Breast epithelium (tissue), 4 donors: ENCODE results near the gene CENPT. TPM values are rescaled to one million over a fixed set of nuclear protein-coding genes. Genes with fewer than 3 reads are reported as not detected.

Source experiments
- DNase-seq, 2 donors: peaks; one replicate each; pipeline ENCODE4 v3.0.0-alpha.2; 2019; ENCODE audit warnings: low spot score in 2 of 2
- H3K27ac ChIP-seq, 2 donors: fragments of 200-600 bp; sonication (generic) in 1 of 2; one replicate each; pipeline ENCODE4 v1.5.1; 2016 to 2019; ENCODE audit warnings: mild to moderate bottlenecking in 1 of 2
- H3K27me3 ChIP-seq, 2 donors: fragments of 200-600 bp; sonication (generic) in 1 of 2; one replicate each; pipeline versions ENCODE4 v1.5.1 to v1.6.0; 2017 to 2019; ENCODE audit warnings: control low read depth in 1 of 2, mild to moderate bottlenecking in 1 of 2
- H3K36me3 ChIP-seq: fragments of 200-600 bp; one replicate; pipeline ENCODE4 v1.5.1; 2019
- H3K4me1 ChIP-seq, 2 donors: fragments of 200-600 bp; sonication (generic); one replicate each; pipeline ENCODE4 v1.5.1; 2016 to 2019; ENCODE audit warnings: control low read depth in 1 of 2
- H3K4me3 ChIP-seq, 3 donors: fragments of 200-600 bp; sonication (generic); 1 replicate in 2 of 3; 2 replicates in 1 of 3; pipeline ENCODE4 v1.5.1; 2016 to 2019; ENCODE audit warnings: mild to moderate bottlenecking in 3 of 3, moderate library complexity in 2 of 3
- H3K9me3 ChIP-seq, 2 donors: fragments of 200-600 bp; sonication (generic) in 1 of 2; one replicate each; pipeline ENCODE4 v1.5.1; 2016 to 2019; ENCODE audit warnings: control low read depth in 1 of 2
- POLR2A ChIP-seq: fragments of 450-650 bp; IDR thresholded peaks from one replicate; pipeline ENCODE4 v1.6.1; 2016; ENCODE audit warnings: antibody characterized with exemption, mild to moderate bottlenecking, moderate library complexity
- POLR2AphosphoS5 ChIP-seq, 3 donors: sonication (generic); formaldehyde crosslinking; IDR thresholded peaks; one replicate each; pipeline ENCODE4 v1.6.1; 2017; ENCODE audit warnings: antibody characterized with exemption in 3 of 3
- intact Hi-C: fragments of 100-400 bp; cut with DNase I; formaldehyde crosslinking; loops from one replicate; pipeline ENCODE4 v1.15.1; 2023; ENCODE audit warnings: low total_unique reads
- total RNA-seq, 3 donors: library from RNA; depleted of rRNA; stranded (reverse); fragments of >200 nt; gene quantifications; one replicate each; pipeline ENCODE4 v1.1.0, GENCODE V29; 2016
- TF ChIP-seq, protein P1 (sequence below), 3 donors: fragments of 450-650 bp; IDR thresholded peaks; one replicate each; pipeline ENCODE4 v1.5.1; 2016 to 2017; ENCODE audit warnings: antibody characterized with exemption in 3 of 3, mild to moderate bottlenecking in 3 of 3, moderate library complexity in 3 of 3

The CENPT gene
- total RNA-seq, 3 donors from 2014 or later, result 35.0 to 52.0 (median 51.5) TPM

DNA sequence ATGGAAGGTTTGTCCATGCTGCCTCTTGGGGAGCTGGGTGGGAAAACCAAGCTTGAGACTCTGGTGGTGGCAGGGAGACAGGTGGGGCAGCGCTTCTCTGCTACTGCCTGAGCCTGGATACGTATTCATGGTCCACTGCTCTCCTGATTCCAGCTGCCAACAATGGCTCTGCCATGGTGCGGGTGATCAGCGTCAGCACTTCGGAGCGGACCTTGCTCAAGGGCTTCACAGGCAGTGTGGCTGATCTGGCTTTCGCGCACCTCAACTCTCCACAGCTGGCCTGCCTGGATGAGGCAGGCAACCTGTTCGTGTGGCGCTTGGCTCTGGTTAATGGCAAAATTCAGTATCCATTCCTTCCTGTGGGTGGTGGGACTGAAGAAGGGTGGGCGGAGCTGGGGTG lies 29.6 kb upstream of the CENPT start:
- no peak for DNase-seq
- intact Hi-C loops, result loop anchor here (10.0 kb wide), 1 partner anchor 168 kb away; no protein-coding TSS in a partner anchor

DNA sequence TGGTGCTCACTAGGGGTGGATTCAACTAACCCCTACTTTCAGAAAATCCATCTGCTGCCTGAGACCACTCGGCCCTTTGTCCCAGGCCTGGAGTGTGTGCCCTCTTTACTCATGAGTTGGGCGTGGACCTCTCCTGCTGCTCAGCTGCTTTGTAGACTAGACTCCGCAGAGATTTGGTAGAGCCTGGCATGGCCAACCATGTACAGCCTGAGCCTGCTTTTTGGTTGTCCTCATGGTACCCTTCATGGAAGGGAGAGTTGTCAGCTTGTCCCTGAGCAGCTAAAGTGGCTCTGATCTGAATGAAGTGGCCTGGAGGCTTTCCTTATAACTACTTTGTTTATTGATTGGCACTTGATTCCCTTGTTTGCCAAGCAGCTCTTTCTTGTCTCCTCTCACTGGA lies 26.9 kb upstream of the CENPT start:
- intact Hi-C loops, result loop anchor here (10.0 kb wide), 1 partner anchor 170 kb away; no protein-coding TSS in a partner anchor
- H3K36me3 ChIP-seq, result peaks cover 13% of the 10 kb centered on the region
- peaks cover 0 to 20% of the 10 kb centered on the region in 2 donors for H3K4me1 ChIP-seq
- H3K27ac ChIP-seq, result no peak overlapping the region
- H3K27me3 ChIP-seq, result no peaks in the 10 kb centered on the region
- DNase-seq, result no peak
- no peak for TF ChIP-seq POLR2AphosphoS5 (IDR thresholded peaks at IDR 0.05)
- TF ChIP-seq, protein P1, sequence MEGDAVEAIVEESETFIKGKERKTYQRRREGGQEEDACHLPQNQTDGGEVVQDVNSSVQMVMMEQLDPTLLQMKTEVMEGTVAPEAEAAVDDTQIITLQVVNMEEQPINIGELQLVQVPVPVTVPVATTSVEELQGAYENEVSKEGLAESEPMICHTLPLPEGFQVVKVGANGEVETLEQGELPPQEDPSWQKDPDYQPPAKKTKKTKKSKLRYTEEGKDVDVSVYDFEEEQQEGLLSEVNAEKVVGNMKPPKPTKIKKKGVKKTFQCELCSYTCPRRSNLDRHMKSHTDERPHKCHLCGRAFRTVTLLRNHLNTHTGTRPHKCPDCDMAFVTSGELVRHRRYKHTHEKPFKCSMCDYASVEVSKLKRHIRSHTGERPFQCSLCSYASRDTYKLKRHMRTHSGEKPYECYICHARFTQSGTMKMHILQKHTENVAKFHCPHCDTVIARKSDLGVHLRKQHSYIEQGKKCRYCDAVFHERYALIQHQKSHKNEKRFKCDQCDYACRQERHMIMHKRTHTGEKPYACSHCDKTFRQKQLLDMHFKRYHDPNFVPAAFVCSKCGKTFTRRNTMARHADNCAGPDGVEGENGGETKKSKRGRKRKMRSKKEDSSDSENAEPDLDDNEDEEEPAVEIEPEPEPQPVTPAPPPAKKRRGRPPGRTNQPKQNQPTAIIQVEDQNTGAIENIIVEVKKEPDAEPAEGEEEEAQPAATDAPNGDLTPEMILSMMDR (IDR thresholded peaks at IDR 0.05), result no peak
- no peak for TF ChIP-seq POLR2A
- peak overlapping the region; percentile 82 to 98 (median 97) for H3K4me3 ChIP-seq
- H3K9me3 ChIP-seq, result no peaks in the 10 kb centered on the region

More for the DNA sequence above, 29.6 kb upstream of the CENPT start:
- Histone ChIP-seq H3K36me3 (peaks cover 13% of the 10 kb centered on the region), H3K27me3 (no peaks in the 10 kb centered on the region), H3K27ac (no peak overlapping the region), H3K4me1 (peaks cover 0 to 20% of the 10 kb centered on the region in 2 donors), H3K4me3 (no peak overlapping the region), H3K9me3 (no peaks in the 10 kb centered on the region)
- TF ChIP-seq POLR2AphosphoS5 (IDR thresholded peaks at IDR 0.05), result no peak
- TF ChIP-seq, protein P1 (IDR thresholded peaks at IDR 0.05), result no peak

DNA sequence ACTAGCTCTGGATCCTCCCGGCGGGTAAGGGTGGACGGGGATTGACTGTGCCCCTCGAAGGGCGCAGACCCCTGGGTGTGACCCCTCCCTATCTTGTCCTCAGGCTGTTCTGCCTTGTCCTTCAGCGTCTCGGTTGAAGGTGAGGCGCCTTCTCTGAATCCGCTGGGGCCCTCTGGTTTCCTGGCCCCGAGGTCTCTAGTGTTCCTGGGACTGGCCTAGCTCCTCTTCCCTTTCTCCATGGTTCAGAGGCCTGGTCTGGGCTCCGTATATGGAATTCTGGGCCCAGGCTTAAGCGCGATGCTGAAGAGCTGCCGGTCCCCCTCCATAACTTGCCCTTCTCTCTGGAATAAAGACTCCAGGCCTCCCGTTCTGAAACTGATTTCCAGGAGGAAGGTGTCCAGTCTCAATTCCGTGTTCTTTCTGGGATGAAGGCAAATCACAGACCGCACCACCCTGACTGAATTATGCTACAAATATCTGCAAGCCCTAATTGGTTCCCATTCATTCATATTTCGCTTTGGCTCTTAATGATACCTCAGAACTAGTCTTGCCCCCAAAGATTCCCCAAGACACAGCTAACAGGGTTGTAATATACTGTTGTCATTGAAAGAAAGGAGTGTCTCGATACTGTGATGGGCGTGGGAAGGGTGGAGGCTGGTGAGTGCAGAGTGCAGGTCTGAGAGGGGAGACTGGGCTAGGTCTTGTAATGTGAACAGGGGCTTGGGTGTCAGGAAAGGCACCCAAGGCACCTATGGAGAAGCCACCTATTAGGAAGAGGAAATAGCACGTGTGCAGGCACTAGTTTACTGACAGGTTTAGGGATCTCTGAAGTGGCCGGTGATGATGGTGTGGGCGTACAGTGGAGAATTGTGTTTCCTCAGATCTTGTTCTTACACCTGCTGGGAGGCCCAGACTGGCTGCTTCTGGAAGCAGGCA lies 26.2 kb upstream of the CENPT start:
- Histone ChIP-seq H3K27me3 (no peaks in the 10 kb centered on the region), H3K4me1 (peaks cover 0 to 20% of the 10 kb centered on the region in 2 donors), H3K36me3 (peaks cover 13% of the 10 kb centered on the region), H3K27ac (peak overlapping the region; percentile 86 to 88), H3K4me3 (peak overlapping the region; percentile 82 to 98 (median 97)), H3K9me3 (no peaks in the 10 kb centered on the region)
- no peak for DNase-seq
- TF ChIP-seq POLR2A, result no peak
- TF ChIP-seq POLR2AphosphoS5 (IDR thresholded peaks at IDR 0.05), result no peak
- TF ChIP-seq, protein P1 (IDR thresholded peaks at IDR 0.05), result no peak
- intact Hi-C loops, result loop anchor here (10.0 kb wide), 1 partner anchor 171 kb away; no protein-coding TSS in a partner anchor

DNA sequence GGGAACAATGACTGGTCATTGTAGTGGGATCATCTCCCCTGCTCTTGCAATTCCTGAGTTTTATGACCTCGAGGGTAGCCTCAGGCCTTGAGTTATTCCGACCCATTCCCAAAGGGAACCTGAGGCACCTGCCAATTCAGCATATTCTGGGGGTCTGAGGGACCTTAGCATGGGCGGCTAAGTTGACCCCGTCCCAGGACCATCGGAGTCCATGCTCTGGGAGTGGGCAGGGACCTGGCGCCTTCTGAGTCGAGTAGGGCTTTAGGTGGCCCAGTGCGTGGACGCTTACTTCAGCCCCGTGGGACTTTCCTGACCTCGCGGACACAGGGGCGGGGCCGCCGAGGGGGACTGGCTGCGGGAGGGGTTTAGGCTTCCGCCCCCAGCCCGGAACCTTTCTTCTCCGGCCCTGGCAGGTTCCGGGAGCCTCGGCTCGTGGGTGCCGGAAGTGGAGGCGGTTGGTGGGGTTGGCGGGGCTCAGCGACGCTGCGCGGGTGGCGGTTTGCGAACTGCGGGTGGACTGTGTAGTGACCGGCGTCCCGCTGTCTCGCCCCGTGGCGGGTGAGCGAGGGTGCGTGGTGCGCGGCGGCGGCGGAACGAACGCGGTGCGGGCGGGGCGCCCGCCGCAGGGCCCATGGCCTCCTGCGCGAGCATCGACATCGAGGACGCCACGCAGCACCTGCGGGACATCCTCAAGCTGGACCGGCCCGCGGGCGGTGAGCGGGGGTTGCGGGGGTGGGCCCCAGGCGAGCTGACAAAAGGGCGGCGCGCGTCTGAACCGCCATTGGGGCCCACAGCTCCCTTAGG lies 25.3 kb upstream of the CENPT start, which contains the start of gene EDC4:
TSS of gene EDC4 (plus strand) at position 422 of the 804 bp plus-strand sequence. CDS start at position 632, 210 bp downstream.
- H3K36me3 ChIP-seq, result peaks cover 6% of the 10 kb centered on the region
- intact Hi-C loops, result loop anchor here (10.0 kb wide), 1 partner anchor 172 kb away; no protein-coding TSS in a partner anchor
- H3K4me3 ChIP-seq, result peak within 1 kb of the TSS; percentile 82 to 98 (median 97)
- peaks cover 0 to 20% of the 10 kb centered on the region in 2 donors for H3K4me1 ChIP-seq
- peak; percentile 54 to 81 for DNase-seq
- peak within 1 kb of the TSS; percentile 86 to 88 for H3K27ac ChIP-seq
- TF ChIP-seq, protein P1 (IDR thresholded peaks at IDR 0.05), result no peak
- TF ChIP-seq POLR2AphosphoS5 (IDR thresholded peaks at IDR 0.05) (peak; percentile 66 to 82 (median 75)), POLR2A (peak; percentile 28)
- no peaks in the 10 kb centered on the region for H3K27me3 ChIP-seq
- H3K9me3 ChIP-seq, result no peaks in the 10 kb centered on the region
